ENCODE data around the gene CSNK1G3. TPM values are rescaled to one million over a fixed set of nuclear protein-coding genes. Genes with fewer than 3 reads are reported as not detected.

Gene CSNK1G3
- total and polyA plus RNA-seq, 8 donors: 12.9 to 151 (median 20.3) TPM

GRCh38 chr5:123549256-123549904 lies 37.4 kb downstream of the CSNK1G3 start:
- TF ChIP-seq POLR2AphosphoS5 (IDR thresholded peaks at IDR 0.05): no peak
- no peak for TF ChIP-seq CTCF (IDR thresholded peaks at IDR 0.05)
- no peak for TF ChIP-seq POLR2A (IDR thresholded peaks at IDR 0.05)
- TF ChIP-seq EP300 (IDR thresholded peaks at IDR 0.05): no peak
- no peak overlapping the region for H3K4me3 ChIP-seq
- no peak overlapping the region for H3K27ac ChIP-seq
- peak in 1 of 2 donors; percentile 57 for DNase-seq
- no peaks in the 10 kb centered on the region for H3K9me3 ChIP-seq
- H3K27me3 ChIP-seq: no peaks in the 10 kb centered on the region
- intact Hi-C loops (cut with DNase I; ENCODE audit: low total_unique reads): no loop called here
- 70 to 83% (median 81%) methylated on average over 3 of the region's 3 CpGs for WGBS, 5 donors
- H3K4me1 ChIP-seq: peaks cover 0 to 11% (median under 1%) of the 10 kb centered on the region in 4 donors
- peaks cover 0 to 8% (median under 1%) of the 10 kb centered on the region in 4 donors for H3K36me3 ChIP-seq

- peaks cover 4 to 15% (median 9%) of the 10 kb centered on the region in 4 donors for H3K36me3 ChIP-seq
- WGBS, 5 donors: 57 to 70% (median 69%) methylated on average over 4 of the region's 4 CpGs
- no peaks in the 10 kb centered on the region for H3K27me3 ChIP-seq
- intact Hi-C loops (cut with DNase I; ENCODE audit: low total_unique reads): no loop called here
- H3K27ac ChIP-seq: no peak overlapping the region
- no peak overlapping the region for H3K4me3 ChIP-seq
- no peak for DNase-seq
- TF ChIP-seq POLR2A (IDR thresholded peaks at IDR 0.05): no peak
- no peak for TF ChIP-seq CTCF (IDR thresholded peaks at IDR 0.05)
- TF ChIP-seq POLR2AphosphoS5 (IDR thresholded peaks at IDR 0.05): no peak
- TF ChIP-seq EP300 (IDR thresholded peaks at IDR 0.05): no peak
- H3K9me3 ChIP-seq: no peaks in the 10 kb centered on the region
- peaks cover 0 to 10% (median 4%) of the 10 kb centered on the region in 4 donors for H3K4me1 ChIP-seq
Measured at GRCh38 chr5:123554601-123555000, 42.6 kb downstream of the CSNK1G3 start.

GRCh38 chr5:123557907-123558306 lies 45.9 kb downstream of the CSNK1G3 start:
- H3K36me3 ChIP-seq: peaks cover 0 to 15% (median 7%) of the 10 kb centered on the region in 4 donors
- no peaks in the 10 kb centered on the region for H3K27me3 ChIP-seq
- no peak overlapping the region for H3K27ac ChIP-seq
- no peak for DNase-seq
- H3K4me3 ChIP-seq: no peak overlapping the region
- WGBS, 5 donors: 95 to 99% (median 99%) methylated on average over 3 of the region's 3 CpGs
- H3K4me1 ChIP-seq: peaks cover 0 to 8% (median 4%) of the 10 kb centered on the region in 4 donors
- H3K9me3 ChIP-seq: no peaks in the 10 kb centered on the region
- intact Hi-C loops (cut with DNase I; ENCODE audit: low total_unique reads): no loop called here
- no peak for TF ChIP-seq CTCF (IDR thresholded peaks at IDR 0.05)
- no peak for TF ChIP-seq POLR2A (IDR thresholded peaks at IDR 0.05)
- TF ChIP-seq EP300 (IDR thresholded peaks at IDR 0.05): no peak
- TF ChIP-seq POLR2AphosphoS5 (IDR thresholded peaks at IDR 0.05): no peak

- DNase-seq: no peak
- 89 to 93% (median 90%) methylated on average over 5 of the region's 5 CpGs for WGBS, 5 donors
- Histone ChIP-seq H3K4me3 (no peak overlapping the region), H3K36me3 (peaks cover 0 to 15% (median 7%) of the 10 kb centered on the region in 4 donors), H3K27ac (no peak overlapping the region), H3K9me3 (no peaks in the 10 kb centered on the region), H3K4me1 (peaks cover 0 to 8% (median 4%) of the 10 kb centered on the region in 4 donors), H3K27me3 (no peaks in the 10 kb centered on the region)
- intact Hi-C loops (cut with DNase I; ENCODE audit: low total_unique reads): no loop called here
- TF ChIP-seq POLR2AphosphoS5 (IDR thresholded peaks at IDR 0.05) (no peak), CTCF (IDR thresholded peaks at IDR 0.05) (no peak), POLR2A (IDR thresholded peaks at IDR 0.05) (no peak), EP300 (IDR thresholded peaks at IDR 0.05) (no peak)
Measured at GRCh38 chr5:123558762-123559433, 46.9 kb downstream of the CSNK1G3 start.
